ENCODE measurements around the gene NGEF. TPM values are rescaled to one million over a fixed set of nuclear protein-coding genes. Genes with fewer than 3 reads are reported as not detected.

Gene NGEF
- total RNA-seq, 1 experiment from 2014 or later, result 5.4 TPM

GRCh38 chr2:232898592-232899543 lies 114.2 kb downstream of the NGEF start:
- ATAC-seq, result no peak
- Mint-ChIP-seq H3K27me3 (ENCODE audit: low read depth) (no peaks in the 10 kb centered on the region; the same call in none of the 2 replicates), H3K36me3 (no peaks in the 10 kb centered on the region), H3K4me1 (peaks cover 4% of the 10 kb centered on the region; the same call in 1 of the 2 replicates), H3K27ac (no peak overlapping the region), H3K4me3 (no peak overlapping the region), H3K9me3 (no peaks in the 10 kb centered on the region)
- ChIA-PET CTCF (interaction anchor here (1.2 kb wide), 1 partner anchor 12 kb away, joined by 3 read pairs; no protein-coding TSS in a partner anchor), POLR2A (no interaction called here)
- no peak for DNase-seq (ENCODE audit: low spot score)
- TF ChIP-seq CREB1 (CRISPR knock-in tag; IDR thresholded peaks at IDR 0.05), result no peak

DNA sequence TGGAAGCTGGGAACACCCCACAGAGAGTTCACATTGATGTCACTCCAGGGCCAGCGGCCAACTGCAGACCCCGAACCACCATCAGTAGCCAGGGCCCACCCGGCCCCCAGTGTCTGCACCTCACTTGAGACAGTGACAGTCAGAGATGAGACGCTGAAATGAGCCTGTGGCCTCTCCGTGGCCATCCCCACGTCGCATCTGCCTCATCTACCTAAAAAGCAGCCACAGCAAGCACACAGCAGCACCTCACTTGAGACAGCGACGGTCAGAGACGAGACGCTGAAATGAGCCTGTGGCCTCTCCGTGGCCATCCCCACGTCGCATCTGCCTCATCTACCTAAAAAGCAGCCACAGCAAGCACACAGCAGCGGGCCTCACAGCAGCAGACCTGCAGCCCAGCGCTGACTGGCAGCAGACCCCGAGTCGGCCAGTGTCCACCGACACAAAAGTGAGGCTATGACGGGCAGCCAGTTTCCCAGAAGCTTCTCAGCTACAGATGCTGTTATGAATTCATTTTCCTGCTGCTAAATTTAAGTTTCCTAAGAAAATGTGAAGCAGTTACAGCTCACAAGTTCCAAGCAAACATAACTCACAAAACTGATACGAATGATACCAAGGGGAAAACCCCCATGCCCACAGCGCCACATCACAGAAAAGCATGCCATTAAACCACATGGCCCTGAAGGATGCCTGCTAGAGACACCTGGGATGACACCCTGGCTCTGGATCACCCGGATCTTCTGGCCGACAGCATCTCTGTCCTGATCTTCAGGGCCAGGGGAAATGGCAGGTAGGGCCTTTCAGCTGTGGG lies 115.3 kb downstream of the NGEF start:
- Mint-ChIP-seq H3K27me3 (ENCODE audit: low read depth) (no peaks in the 10 kb centered on the region; the same call in 1 of the 2 replicates), H3K4me1 (peaks cover 4% of the 10 kb centered on the region; the same call in 1 of the 2 replicates), H3K4me3 (no peak overlapping the region), H3K27ac (no peak overlapping the region), H3K9me3 (no peaks in the 10 kb centered on the region), H3K36me3 (no peaks in the 10 kb centered on the region)
- ChIA-PET POLR2A (no interaction called here), CTCF (interaction anchor here (0.9 to 1.2 kb wide), 2 partner anchors 11 kb away, joined by 3 to 4 read pairs; no protein-coding TSS in a partner anchor)
- TF ChIP-seq TCF7 (CRISPR knock-in tag; IDR thresholded peaks at IDR 0.05; ENCODE audit: low read depth) (no peak), SMAD4 (CRISPR knock-in tag; IDR thresholded peaks at IDR 0.05) (no peak), ZNF138 (CRISPR knock-in tag; conservative IDR thresholded peaks at IDR 0.05) (no peak), NFATC4 (CRISPR knock-in tag; IDR thresholded peaks at IDR 0.05) (no peak), ZNF512 (CRISPR knock-in tag; IDR thresholded peaks at IDR 0.05; ENCODE audit: borderline replicate concordance) (no peak), NFYB (CRISPR knock-in tag; conservative IDR thresholded peaks at IDR 0.05; ENCODE audit: low read depth) (no peak), JUN (CRISPR knock-in tag; IDR thresholded peaks at IDR 0.05) (no peak), MXD4 (CRISPR knock-in tag; IDR thresholded peaks at IDR 0.05; ENCODE audit: borderline replicate concordance) (no peak)
- TF ChIP-seq, protein P1, sequence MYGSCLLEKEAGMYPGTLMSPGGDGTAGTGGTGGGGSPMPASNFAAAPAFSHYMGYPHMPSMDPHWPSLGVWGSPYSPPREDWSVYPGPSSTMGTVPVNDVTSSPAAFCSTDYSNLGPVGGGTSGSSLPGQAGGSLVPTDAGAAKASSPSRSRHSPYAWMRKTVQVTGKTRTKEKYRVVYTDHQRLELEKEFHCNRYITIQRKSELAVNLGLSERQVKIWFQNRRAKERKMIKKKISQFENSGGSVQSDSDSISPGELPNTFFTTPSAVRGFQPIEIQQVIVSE (CRISPR knock-in tag; IDR thresholded peaks at IDR 0.05; ENCODE audit: borderline replicate concordance), result no peak
- TF ChIP-seq, protein P2, sequence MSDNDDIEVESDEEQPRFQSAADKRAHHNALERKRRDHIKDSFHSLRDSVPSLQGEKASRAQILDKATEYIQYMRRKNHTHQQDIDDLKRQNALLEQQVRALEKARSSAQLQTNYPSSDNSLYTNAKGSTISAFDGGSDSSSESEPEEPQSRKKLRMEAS (CRISPR knock-in tag; IDR thresholded peaks at IDR 0.05), result no peak
- TF ChIP-seq, protein P3, sequence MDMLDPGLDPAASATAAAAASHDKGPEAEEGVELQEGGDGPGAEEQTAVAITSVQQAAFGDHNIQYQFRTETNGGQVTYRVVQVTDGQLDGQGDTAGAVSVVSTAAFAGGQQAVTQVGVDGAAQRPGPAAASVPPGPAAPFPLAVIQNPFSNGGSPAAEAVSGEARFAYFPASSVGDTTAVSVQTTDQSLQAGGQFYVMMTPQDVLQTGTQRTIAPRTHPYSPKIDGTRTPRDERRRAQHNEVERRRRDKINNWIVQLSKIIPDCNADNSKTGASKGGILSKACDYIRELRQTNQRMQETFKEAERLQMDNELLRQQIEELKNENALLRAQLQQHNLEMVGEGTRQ (CRISPR knock-in tag; IDR thresholded peaks at IDR 0.05), result no peak
- TF ChIP-seq, protein P4, sequence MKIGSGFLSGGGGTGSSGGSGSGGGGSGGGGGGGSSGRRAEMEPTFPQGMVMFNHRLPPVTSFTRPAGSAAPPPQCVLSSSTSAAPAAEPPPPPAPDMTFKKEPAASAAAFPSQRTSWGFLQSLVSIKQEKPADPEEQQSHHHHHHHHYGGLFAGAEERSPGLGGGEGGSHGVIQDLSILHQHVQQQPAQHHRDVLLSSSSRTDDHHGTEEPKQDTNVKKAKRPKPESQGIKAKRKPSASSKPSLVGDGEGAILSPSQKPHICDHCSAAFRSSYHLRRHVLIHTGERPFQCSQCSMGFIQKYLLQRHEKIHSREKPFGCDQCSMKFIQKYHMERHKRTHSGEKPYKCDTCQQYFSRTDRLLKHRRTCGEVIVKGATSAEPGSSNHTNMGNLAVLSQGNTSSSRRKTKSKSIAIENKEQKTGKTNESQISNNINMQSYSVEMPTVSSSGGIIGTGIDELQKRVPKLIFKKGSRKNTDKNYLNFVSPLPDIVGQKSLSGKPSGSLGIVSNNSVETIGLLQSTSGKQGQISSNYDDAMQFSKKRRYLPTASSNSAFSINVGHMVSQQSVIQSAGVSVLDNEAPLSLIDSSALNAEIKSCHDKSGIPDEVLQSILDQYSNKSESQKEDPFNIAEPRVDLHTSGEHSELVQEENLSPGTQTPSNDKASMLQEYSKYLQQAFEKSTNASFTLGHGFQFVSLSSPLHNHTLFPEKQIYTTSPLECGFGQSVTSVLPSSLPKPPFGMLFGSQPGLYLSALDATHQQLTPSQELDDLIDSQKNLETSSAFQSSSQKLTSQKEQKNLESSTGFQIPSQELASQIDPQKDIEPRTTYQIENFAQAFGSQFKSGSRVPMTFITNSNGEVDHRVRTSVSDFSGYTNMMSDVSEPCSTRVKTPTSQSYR (CRISPR knock-in tag; IDR thresholded peaks at IDR 0.05), result no peak
- ATAC-seq, result no peak
- DNase-seq (ENCODE audit: low spot score), result no peak
